ENCODE measurements around the gene FUBP1.
"Not testable (repeated sequence)": the region's sequence is repeated elsewhere in the genome, so short reads cannot be mapped to it uniquely, and the experiment has no call there.

The FUBP1 gene

DNA sequence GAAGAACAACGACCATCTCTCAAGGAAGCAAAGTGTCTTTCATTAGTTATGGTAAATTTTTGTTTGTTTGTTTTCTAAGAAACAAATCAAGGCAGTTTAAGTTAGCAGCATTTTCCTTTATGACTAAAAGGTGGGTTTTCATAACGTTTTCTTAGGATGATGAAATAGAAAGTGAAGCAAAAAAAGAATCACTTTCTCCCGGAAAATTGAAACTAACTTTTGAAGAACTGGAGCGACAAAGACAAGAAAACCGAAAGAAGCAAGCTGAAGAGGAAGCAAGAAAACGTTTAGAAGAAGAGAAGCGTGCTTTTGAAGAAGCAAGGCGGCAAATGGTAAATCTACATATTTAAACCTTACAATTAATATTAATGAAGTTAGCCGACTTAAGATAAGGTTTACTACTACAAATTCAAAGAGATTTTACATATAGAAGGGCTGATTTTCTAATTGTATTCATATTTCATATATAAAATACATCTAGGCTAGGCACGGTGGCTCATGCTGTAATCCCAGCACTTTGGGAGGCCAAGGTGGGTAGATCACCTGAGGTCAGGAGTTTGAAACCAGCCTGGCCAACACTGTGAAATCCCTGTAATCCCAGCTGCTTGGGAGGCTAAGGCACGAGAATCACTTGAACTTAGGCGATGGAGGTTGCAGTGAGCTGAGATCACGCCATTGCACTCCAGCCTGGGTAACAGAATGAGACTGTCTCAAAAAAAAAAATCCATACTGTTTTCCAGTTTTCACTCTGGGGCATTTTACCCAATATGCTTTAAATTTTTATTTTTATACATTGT, 52.1 kb downstream of the FUBP1 start:
- peak; percentile 27 for DNase-seq (ENCODE audit: extremely low spot score)
- POLR2A ChIA-PET = interaction anchor here (0.9 kb wide), 1 partner anchor 78 kb away, joined by 3 read pairs; the partner anchor contains the start of gene DNAJB4

DNA sequence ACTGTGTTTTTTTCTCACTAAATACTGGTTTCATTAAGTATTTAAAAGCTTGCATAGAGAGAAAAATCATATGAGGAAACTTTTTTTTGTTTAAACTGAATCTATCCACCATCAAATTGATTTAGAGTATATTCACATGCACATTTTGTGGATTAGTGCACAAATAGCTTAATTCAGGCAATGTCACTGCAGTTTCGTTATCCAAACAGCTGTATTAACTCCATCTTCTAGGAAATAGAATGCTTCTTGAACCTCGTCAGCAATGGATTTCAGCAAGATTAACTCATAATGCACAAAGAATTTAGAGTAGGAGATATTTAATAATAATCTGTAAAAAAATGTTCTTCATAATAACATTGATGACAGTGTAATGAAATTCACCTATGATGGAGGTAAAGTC, 52.9 kb downstream of the FUBP1 start:
- ChIA-PET POLR2A (interaction anchor here (0.9 kb wide), 1 partner anchor 79 kb away, joined by 3 read pairs; the partner anchor contains the start of gene DNAJB4), CTCF (interaction anchor here (1.4 kb wide), 1 partner anchor 10 kb away, joined by 4 read pairs; no protein-coding TSS in a partner anchor)
- no peak for DNase-seq (ENCODE audit: extremely low spot score)
- TF ChIP-seq, protein P1, sequence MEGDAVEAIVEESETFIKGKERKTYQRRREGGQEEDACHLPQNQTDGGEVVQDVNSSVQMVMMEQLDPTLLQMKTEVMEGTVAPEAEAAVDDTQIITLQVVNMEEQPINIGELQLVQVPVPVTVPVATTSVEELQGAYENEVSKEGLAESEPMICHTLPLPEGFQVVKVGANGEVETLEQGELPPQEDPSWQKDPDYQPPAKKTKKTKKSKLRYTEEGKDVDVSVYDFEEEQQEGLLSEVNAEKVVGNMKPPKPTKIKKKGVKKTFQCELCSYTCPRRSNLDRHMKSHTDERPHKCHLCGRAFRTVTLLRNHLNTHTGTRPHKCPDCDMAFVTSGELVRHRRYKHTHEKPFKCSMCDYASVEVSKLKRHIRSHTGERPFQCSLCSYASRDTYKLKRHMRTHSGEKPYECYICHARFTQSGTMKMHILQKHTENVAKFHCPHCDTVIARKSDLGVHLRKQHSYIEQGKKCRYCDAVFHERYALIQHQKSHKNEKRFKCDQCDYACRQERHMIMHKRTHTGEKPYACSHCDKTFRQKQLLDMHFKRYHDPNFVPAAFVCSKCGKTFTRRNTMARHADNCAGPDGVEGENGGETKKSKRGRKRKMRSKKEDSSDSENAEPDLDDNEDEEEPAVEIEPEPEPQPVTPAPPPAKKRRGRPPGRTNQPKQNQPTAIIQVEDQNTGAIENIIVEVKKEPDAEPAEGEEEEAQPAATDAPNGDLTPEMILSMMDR (IDR thresholded peaks at IDR 0.05; ENCODE audit: control extremely low read depth, extremely low read depth, low read depth, missing control alignments) = no peak

More for the DNA sequence above, 52.1 kb downstream of the FUBP1 start:
- TF ChIP-seq, protein P1 (IDR thresholded peaks at IDR 0.05; ENCODE audit: control extremely low read depth, extremely low read depth, low read depth, missing control alignments) = no peak
- CTCF ChIA-PET = no interaction called here

DNA sequence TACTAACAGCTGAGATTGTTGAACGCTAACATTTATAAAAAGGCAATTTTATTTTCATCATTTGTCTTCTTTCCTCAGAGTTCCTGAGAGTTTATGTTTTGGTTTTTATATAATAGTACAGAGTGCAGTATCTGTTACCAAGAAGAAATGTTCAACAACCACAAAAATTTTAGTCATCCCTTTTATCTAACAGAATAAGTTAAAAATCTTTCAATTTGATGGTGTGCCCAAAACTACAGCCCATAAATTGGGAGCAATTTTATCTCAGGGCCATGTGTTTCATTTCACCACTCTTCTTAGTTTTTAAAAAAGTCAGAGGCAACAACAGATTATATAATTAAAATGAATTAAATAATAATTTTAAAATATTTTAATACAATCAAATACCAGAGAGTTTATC, 53.4 kb downstream of the FUBP1 start:
- TF ChIP-seq, protein P1 (IDR thresholded peaks at IDR 0.05; ENCODE audit: control extremely low read depth, extremely low read depth, low read depth, missing control alignments) = no peak
- DNase-seq (ENCODE audit: extremely low spot score) = no peak
- ChIA-PET POLR2A (no interaction called here), CTCF (interaction anchor here (1.4 kb wide), 1 partner anchor 10 kb away, joined by 4 read pairs; no protein-coding TSS in a partner anchor)

DNA sequence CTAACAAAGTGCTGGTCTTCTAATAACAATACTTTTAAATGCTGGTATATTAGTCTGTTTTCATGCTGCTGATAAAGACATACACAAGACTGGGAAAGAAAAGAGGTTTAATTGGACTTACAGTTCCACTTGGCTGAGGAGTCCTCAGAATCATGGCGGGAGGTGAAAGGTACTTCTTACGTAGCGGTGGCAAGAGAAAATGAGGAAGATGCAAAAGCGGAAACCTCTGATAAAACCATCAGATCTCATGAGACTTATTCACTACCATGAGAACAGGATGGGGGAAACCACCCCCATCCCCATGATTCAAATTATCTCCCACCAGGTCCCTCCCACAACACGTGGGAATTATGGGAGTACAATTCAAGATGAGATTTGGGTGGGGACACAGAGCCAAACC, 60.0 kb downstream of the FUBP1 start:
- POLR2A ChIA-PET; DNase-seq (ENCODE audit: extremely low spot score); CTCF ChIA-PET: not testable (repeated sequence)

DNA sequence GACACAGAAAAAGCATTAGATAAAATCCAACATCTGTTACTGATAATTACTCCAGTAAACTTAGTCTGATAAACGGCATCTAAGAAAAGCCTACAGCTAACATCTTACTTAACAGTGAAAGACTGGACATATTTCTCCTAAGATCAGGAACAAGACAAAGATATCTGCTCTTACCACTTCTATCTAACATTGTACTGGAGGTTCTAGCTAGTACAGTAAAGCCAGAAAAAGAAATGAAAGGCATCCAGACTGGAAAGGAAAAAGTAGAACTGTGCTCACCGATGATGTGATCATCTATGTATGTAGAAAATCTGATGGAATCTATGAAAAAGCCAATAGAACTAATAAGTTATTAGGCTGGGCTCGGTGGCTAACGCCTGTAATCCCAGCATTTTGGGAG, 68.8 kb downstream of the FUBP1 start:
- TF ChIP-seq, protein P1 (IDR thresholded peaks at IDR 0.05; ENCODE audit: control extremely low read depth, extremely low read depth, low read depth, missing control alignments) = no peak
- POLR2A ChIA-PET = no interaction called here
- DNase-seq (ENCODE audit: extremely low spot score) = no peak
- CTCF ChIA-PET = no interaction called here

DNA sequence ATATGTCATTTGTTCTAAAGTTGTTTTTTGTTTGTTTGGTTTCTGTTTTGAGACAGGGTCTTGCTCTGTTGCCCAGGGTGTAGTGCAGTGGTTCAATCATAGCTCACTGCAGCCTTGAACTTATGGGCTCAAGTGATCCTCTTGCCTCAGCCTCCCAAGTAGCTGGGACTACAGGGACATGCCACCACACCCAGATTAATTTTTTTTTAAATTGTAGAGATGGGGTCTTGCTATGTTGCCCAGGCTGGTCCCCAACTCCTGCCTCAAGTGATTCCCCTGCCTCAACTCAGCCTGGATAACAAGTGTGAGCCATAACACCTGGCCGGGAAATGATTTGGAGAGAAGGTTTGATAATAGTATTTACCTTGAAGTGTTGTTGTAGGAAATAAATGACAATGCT, 72.2 kb downstream of the FUBP1 start:
- no peak for DNase-seq (ENCODE audit: extremely low spot score)
- ChIA-PET CTCF (interaction anchor here (1.1 kb wide), 1 partner anchor 9 kb away, joined by 3 read pairs; no protein-coding TSS in a partner anchor), POLR2A (no interaction called here)
- TF ChIP-seq, protein P1 (IDR thresholded peaks at IDR 0.05; ENCODE audit: control extremely low read depth, extremely low read depth, low read depth, missing control alignments) = no peak

DNA sequence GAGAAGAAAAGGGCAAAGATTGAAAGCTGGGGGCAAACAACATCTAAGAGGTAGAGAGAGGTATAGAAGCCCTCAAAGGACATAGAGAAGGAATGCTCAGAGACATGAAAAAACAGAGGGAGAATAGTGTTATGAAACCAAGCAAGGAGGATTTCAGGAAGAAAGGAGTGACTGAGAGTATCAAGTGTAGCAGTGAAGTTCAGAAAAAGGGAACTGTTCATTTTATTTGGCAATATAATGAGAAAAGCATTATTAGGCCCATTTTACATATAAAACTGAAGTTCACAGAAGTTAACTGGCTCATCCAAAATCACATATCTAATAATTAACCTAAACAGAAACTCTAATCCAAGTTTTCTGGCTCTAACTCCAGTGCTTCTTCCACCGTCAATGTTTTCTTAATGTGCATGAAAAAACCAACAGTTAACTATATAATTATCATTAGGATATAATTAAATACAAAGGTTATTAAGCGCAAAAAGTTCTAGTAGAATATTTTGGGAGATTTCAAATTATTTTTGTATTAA, 72.8 kb downstream of the FUBP1 start:
- ChIA-PET POLR2A (no interaction called here), CTCF (interaction anchor here (1.1 kb wide), 1 partner anchor 9 kb away, joined by 3 read pairs; no protein-coding TSS in a partner anchor)
- DNase-seq (ENCODE audit: extremely low spot score) = no peak
- TF ChIP-seq, protein P1 (IDR thresholded peaks at IDR 0.05; ENCODE audit: control extremely low read depth, extremely low read depth, low read depth, missing control alignments) = no peak

Data from GM10248 (cell line).